Measurements from ENCODE around the gene F10.

GRCh38 chr13:113192279-113192678 is 69.7 kb downstream of the F10 start:
- TF ChIP-seq USF2 (IDR thresholded peaks at IDR 0.05; ENCODE audit: borderline replicate concordance, low read depth, low read length) (no peak), CTCF (IDR thresholded peaks at IDR 0.05) (no peak), REST (IDR thresholded peaks at IDR 0.05; ENCODE audit: low read depth, low read length) (no peak), TEAD4 (IDR thresholded peaks at IDR 0.05; ENCODE audit: borderline replicate concordance, insufficient read depth) (no peak), MAX (IDR thresholded peaks at IDR 0.05; ENCODE audit: low read depth) (no peak), SMC3 (IDR thresholded peaks at IDR 0.05; ENCODE audit: low read depth, low read length) (no peak), EP300 (IDR thresholded peaks at IDR 0.05; ENCODE audit: borderline replicate concordance in 1 of 2, low read depth in 1 of 2, low read length in 1 of 2) (no peak), TCF12 (IDR thresholded peaks at IDR 0.05) (no peak), YY1 (IDR thresholded peaks at IDR 0.05; ENCODE audit: low read depth) (no peak), CHD2 (IDR thresholded peaks at IDR 0.05; ENCODE audit: low read length, partially characterized antibody) (no peak), JUND (IDR thresholded peaks at IDR 0.05) (no peak), RFX5 (IDR thresholded peaks at IDR 0.05; ENCODE audit: low read length) (no peak), POLR2AphosphoS5 (IDR thresholded peaks at IDR 0.05; ENCODE audit: low read depth, low read length) (no peak)
